HepG2 (cell line): ENCODE measurements around the gene RABL6. TPM values are rescaled to one million over a fixed set of nuclear protein-coding genes. Genes with fewer than 3 reads are reported as not detected.

ENCODE experiments used
- AGO1 ChIP-seq: fragments of 200-400 bp; formaldehyde crosslinking; IDR thresholded peaks from 2 replicates; pipeline ENCODE4 v1.6.1; 2017; ENCODE audit warnings: mild to moderate bottlenecking, low read depth, low read length, moderate library complexity; ENCODE audit not compliant: poor library complexity, severe bottlenecking
- ATF5 ChIP-seq: sonication (generic); formaldehyde crosslinking; IDR thresholded peaks from 2 replicates; pipeline ENCODE4 v1.4.0; 2020; ENCODE audit warnings: mild to moderate bottlenecking, low read depth, missing genetic modification reagents
- CCAR2 ChIP-seq: fragments of 200-400 bp; formaldehyde crosslinking; optimal IDR thresholded peaks from 2 replicates; pipeline ENCODE3; 2018; ENCODE audit warnings: low read depth, mild to moderate bottlenecking, low read length, moderate library complexity
- CENPX ChIP-seq: sonication (generic); formaldehyde crosslinking; IDR thresholded peaks from 2 replicates; pipeline ENCODE4 v1.9.0; 2021; ENCODE audit warnings: mild to moderate bottlenecking, missing genetic modification reagents, moderate library complexity
- FOXC1 ChIP-seq: sonication (generic); formaldehyde crosslinking; IDR thresholded peaks from 2 replicates; pipeline ENCODE4 v1.8.0; 2022; ENCODE audit warnings: mild to moderate bottlenecking, missing genetic modification reagents, borderline replicate concordance
- GABPA ChIP-seq, 2 experiments: IDR thresholded peaks; 2 replicates each; pipeline ENCODE4 v1.6.1; 2011 to 2016; ENCODE audit warnings: low read depth in 2 of 2, low read length in 1 of 2, missing biosample characterization in 1 of 2, missing genetic modification characterization in 1 of 2
- HDAC2 ChIP-seq: sonication (generic); formaldehyde crosslinking; IDR thresholded peaks from 2 replicates; pipeline ENCODE4 v1.4.0; 2020; ENCODE audit warnings: missing genetic modification reagents
- JUN ChIP-seq: sonication (generic); formaldehyde crosslinking; IDR thresholded peaks from 2 replicates; pipeline ENCODE4 v1.4.0; 2020; ENCODE audit warnings: mild to moderate bottlenecking, missing genetic modification reagents
- KLF15 ChIP-seq: sonication (generic); formaldehyde crosslinking; IDR thresholded peaks from 2 replicates; pipeline ENCODE4 v1.8.1; 2023; ENCODE audit warnings: borderline replicate concordance, mild to moderate bottlenecking, inconsistent platforms, missing genetic modification reagents, mixed read lengths
- KLF9 ChIP-seq: IDR thresholded peaks from 2 replicates; pipeline ENCODE4 v1.6.1; 2016; ENCODE audit warnings: low read depth
- RAD21 ChIP-seq: fragments of 450-650 bp; formaldehyde crosslinking; IDR thresholded peaks from 2 replicates; pipeline ENCODE4 v1.5.0; 2020; ENCODE audit warnings: mild to moderate bottlenecking
- RFX3 ChIP-seq: IDR thresholded peaks from 2 replicates; pipeline ENCODE4 v1.6.1; 2016; ENCODE audit warnings: missing biosample characterization, missing genetic modification reagents
- SRSF1 ChIP-seq: fragments of 200-400 bp; formaldehyde crosslinking; optimal IDR thresholded peaks from 2 replicates; pipeline ENCODE3; 2017; ENCODE audit warnings: mild to moderate bottlenecking, low read depth, low read length, moderate library complexity
- TP53 ChIP-seq: sonication (generic); formaldehyde crosslinking; conservative IDR thresholded peaks from 2 replicates; pipeline ENCODE4 v1.4.0; 2020; ENCODE audit warnings: missing genetic modification reagents
- ZBTB42 ChIP-seq: sonication (generic); formaldehyde crosslinking; IDR thresholded peaks from 2 replicates; pipeline ENCODE4 v1.5.0; 2020; ENCODE audit warnings: mild to moderate bottlenecking, missing genetic modification reagents
- ZNF329 ChIP-seq: sonication (generic); formaldehyde crosslinking; IDR thresholded peaks from 2 replicates; pipeline ENCODE4 v1.9.0; 2021; ENCODE audit warnings: low read depth, mild to moderate bottlenecking, missing genetic modification reagents
- ZNF383 ChIP-seq: sonication (generic); formaldehyde crosslinking; IDR thresholded peaks from 2 replicates; pipeline ENCODE4 v1.4.0; 2020; ENCODE audit warnings: missing genetic modification reagents, mild to moderate bottlenecking, borderline replicate concordance
- ZNF580 ChIP-seq: IDR thresholded peaks from 2 replicates; pipeline ENCODE4 v1.6.1; 2016; ENCODE audit warnings: low read depth, borderline replicate concordance
- ZNF792 ChIP-seq: IDR thresholded peaks from 2 replicates; pipeline ENCODE4 v1.6.1; 2016
- polyA plus RNA-seq, 8 experiments: library from polyadenylated mRNA; depleted of rRNA in 3 of 8; stranded (reverse) in 7 of 8; unstranded in 1 of 8; fragments of >200 nt; fragmentation: Illumina TruSeq in 4 of 8; extraction: Trizol in 4 of 8; gene quantifications; 2 replicates each; pipeline versions ENCODE4 v1.2.1 to v1.2.3, GENCODE V29; 2011 to 2016; ENCODE audit warnings: low read depth in 4 of 8, missing spikeins in 1 of 8, mixed read lengths in 1 of 8; ENCODE audit not compliant: insufficient read depth in 1 of 8
- total RNA-seq, 5 experiments: library from RNA; depleted of rRNA; stranded (reverse); fragments of >200 nt; fragmentation: Illumina TruSeq; extraction: Trizol; gene quantifications; 2 replicates each; pipeline ENCODE4 v1.2.3, GENCODE V29; 2016; ENCODE audit warnings: low read depth in 1 of 5
- TF ChIP-seq, protein P1 (sequence below): sonication (generic); formaldehyde crosslinking; IDR thresholded peaks from 2 replicates; pipeline ENCODE4 v1.4.0; 2020; ENCODE audit warnings: mild to moderate bottlenecking, missing genetic modification reagents
- TF ChIP-seq, protein P2 (sequence below): sonication (generic); formaldehyde crosslinking; conservative IDR thresholded peaks from 2 replicates; pipeline ENCODE4 v1.4.0; 2020; ENCODE audit warnings: missing genetic modification reagents

The RABL6 gene
- total and polyA plus RNA-seq, 2 of the 13 experiments (the other 11 are each of a cell fraction or from before 2014, with no cell fraction given): 81.5 to 125 TPM

DNA sequence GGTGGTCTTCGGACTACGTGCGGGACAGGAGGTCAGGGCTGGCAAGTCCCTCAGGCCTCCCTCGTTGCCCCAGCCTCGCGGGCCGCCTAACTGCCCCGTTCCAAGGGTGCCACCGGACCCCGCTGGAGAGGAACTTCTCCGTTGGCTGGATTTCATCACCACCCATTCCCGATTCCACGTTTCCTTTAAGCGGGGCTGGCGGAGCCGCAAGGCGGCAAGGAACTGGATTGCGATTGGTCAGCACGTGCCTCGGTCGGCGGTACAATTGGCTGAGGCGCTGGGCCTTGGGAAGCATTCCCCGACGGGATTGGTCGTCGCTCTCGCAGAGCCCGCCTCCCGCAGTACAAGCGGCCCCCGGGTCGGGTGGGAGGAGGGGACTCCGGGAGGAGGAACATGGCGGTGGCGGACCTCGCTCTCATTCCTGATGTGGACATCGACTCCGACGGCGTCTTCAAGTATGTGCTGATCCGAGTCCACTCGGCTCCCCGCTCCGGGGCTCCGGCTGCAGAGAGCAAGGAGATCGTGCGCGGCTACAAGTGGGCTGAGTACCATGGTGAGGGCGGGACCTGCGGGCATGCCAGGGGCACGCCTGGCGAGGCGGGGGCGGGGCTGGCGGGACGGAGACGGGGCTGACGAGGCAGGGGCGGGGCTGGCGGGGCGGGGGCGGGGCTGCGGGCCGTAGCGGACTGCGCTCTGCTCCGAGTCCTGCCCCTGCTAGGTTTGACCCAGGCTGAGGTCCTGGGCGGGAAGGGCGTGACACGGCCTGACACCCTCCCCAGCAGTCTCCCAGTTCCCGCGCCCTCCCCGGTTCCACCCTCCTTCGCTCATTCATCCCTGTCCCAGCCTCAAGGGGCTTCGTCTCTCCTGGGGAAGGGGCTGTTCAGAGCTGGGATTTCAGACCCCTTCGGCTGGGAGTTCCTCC is 41.6 kb downstream of the RABL6 start, which contains the start of gene PHPT1 (continued):
- TF ChIP-seq AGO1: peak; percentile 98
- TF ChIP-seq CCAR2: no peak
- peak; percentile 95; the same call in 1 of the 2 replicates for TF ChIP-seq TP53 (CRISPR knock-in tag)
- TF ChIP-seq ATF5 (CRISPR knock-in tag): 0 out of 2 replicates have a peak, but pooled peaks have one; percentile 57
- no peak for TF ChIP-seq GABPA (IDR thresholded peaks at IDR 0.05; ENCODE audit: low read depth, low read length)
- no peak for TF ChIP-seq GABPA (CRISPR knock-in tag; IDR thresholded peaks at IDR 0.05; ENCODE audit: low read depth)
- TF ChIP-seq ZNF580 (CRISPR knock-in tag): peak; percentile 40; the same call in 1 of the 2 replicates
- 0 out of 2 replicates have a peak, but pooled peaks have one; percentile 50 for TF ChIP-seq JUN
- TF ChIP-seq ZNF383: no peak
- TF ChIP-seq RFX3: no peak
- no peak for TF ChIP-seq CENPX
- TF ChIP-seq ZNF792 (CRISPR knock-in tag): peak; percentile 57
- peak; percentile 27 for TF ChIP-seq HDAC2 (CRISPR knock-in tag)
- peak; percentile 39; the same call in 1 of the 2 replicates for TF ChIP-seq ZNF329 (CRISPR knock-in tag)
- no peak; the same call in 1 of the 2 replicates for TF ChIP-seq KLF9
- TF ChIP-seq FOXC1: peak; percentile 35; the same call in 1 of the 2 replicates
- TF ChIP-seq KLF15 (CRISPR knock-in tag): no peak; the same call in 1 of the 2 replicates
- TF ChIP-seq RAD21 (CRISPR knock-in tag): peak; percentile 13; the same call in 1 of the 2 replicates
- TF ChIP-seq, protein P1, sequence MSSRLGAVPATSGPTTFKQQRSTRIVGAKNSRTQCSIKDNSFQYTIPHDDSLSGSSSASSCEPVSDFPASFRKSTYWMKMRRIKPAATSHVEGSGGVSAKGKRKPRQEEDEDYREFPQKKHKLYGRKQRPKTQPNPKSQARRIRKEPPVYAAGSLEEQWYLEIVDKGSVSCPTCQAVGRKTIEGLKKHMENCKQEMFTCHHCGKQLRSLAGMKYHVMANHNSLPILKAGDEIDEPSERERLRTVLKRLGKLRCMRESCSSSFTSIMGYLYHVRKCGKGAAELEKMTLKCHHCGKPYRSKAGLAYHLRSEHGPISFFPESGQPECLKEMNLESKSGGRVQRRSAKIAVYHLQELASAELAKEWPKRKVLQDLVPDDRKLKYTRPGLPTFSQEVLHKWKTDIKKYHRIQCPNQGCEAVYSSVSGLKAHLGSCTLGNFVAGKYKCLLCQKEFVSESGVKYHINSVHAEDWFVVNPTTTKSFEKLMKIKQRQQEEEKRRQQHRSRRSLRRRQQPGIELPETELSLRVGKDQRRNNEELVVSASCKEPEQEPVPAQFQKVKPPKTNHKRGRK (CRISPR knock-in tag): no peak
- TF ChIP-seq SRSF1: peak; percentile 94
- TF ChIP-seq, protein P2, sequence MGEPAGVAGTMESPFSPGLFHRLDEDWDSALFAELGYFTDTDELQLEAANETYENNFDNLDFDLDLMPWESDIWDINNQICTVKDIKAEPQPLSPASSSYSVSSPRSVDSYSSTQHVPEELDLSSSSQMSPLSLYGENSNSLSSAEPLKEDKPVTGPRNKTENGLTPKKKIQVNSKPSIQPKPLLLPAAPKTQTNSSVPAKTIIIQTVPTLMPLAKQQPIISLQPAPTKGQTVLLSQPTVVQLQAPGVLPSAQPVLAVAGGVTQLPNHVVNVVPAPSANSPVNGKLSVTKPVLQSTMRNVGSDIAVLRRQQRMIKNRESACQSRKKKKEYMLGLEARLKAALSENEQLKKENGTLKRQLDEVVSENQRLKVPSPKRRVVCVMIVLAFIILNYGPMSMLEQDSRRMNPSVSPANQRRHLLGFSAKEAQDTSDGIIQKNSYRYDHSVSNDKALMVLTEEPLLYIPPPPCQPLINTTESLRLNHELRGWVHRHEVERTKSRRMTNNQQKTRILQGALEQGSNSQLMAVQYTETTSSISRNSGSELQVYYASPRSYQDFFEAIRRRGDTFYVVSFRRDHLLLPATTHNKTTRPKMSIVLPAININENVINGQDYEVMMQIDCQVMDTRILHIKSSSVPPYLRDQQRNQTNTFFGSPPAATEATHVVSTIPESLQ (CRISPR knock-in tag): 0 out of 2 replicates have a peak, but pooled peaks have one; percentile 49
- no peak for TF ChIP-seq ZBTB42 (CRISPR knock-in tag)
